Left ventricle myocardium inferior (tissue), 1 donor: ENCODE data around the gene SLC7A14. TPM values are rescaled to one million over a fixed set of nuclear protein-coding genes. Genes with fewer than 3 reads are reported as not detected.

ENCODE experiments used
- DNase-seq: peaks from one replicate; pipeline ENCODE4 v3.0.0-alpha.2; 2020
- H3K27ac ChIP-seq: fragments of 200-600 bp; replicated peaks from 2 replicates; pipeline ENCODE4 v1.8.0; 2021
- H3K27me3 ChIP-seq: fragments of 200-600 bp; 2 replicates; pipeline ENCODE4 v1.8.0; 2021; ENCODE audit warnings: low read depth
- H3K36me3 ChIP-seq: fragments of 200-600 bp; 2 replicates; pipeline ENCODE4 v1.8.0; 2021
- H3K4me1 ChIP-seq: fragments of 200-600 bp; 2 replicates; pipeline ENCODE4 v1.8.0; 2021
- H3K4me3 ChIP-seq: fragments of 200-600 bp; 2 replicates; pipeline ENCODE4 v1.8.0; 2021; ENCODE audit warnings: mild to moderate bottlenecking, moderate library complexity
- H3K9me3 ChIP-seq: fragments of 200-600 bp; replicated peaks from 2 replicates; pipeline ENCODE4 v1.8.0; 2021
- CTCF ChIP-seq: fragments of 200-600 bp; IDR thresholded peaks from 2 replicates; pipeline ENCODE4 v1.8.0; 2021; ENCODE audit warnings: antibody characterized with exemption, mild to moderate bottlenecking, borderline replicate concordance
- intact Hi-C: fragments of 100-400 bp; cut with micrococcal nuclease; formaldehyde crosslinking; loops from one replicate; pipeline ENCODE4 v1.11.0; 2022
- total RNA-seq: library from RNA; stranded (reverse); fragmentation: NEBNext Ultra II Directional; extraction: Animal tissue kit (Norgen Biotek cat#: 25700); gene quantifications from one replicate; pipeline ENCODE4 v1.2.1, GENCODE V29; 2021
- donor health status: DM: no; HTN: yes; CAD: no; lungs with severe emphysema.

Gene SLC7A14
- total RNA-seq, 1 donor from 2014 or later = not detected

GRCh38 chr3:170536712-170537111 is 49.2 kb downstream of the SLC7A14 start:
- TF ChIP-seq CTCF = no peak
- intact Hi-C loops = no loop called here
- Histone ChIP-seq H3K9me3 (no peaks in the 10 kb centered on the region), H3K4me1 (peaks cover 6% of the 10 kb centered on the region), H3K4me3 (no peak overlapping the region), H3K27ac (no peak overlapping the region), H3K27me3 (peaks cover 10% of the 10 kb centered on the region), H3K36me3 (no peaks in the 10 kb centered on the region)
- no peak for DNase-seq

- intact Hi-C loops = no loop called here
- H3K27me3 ChIP-seq = peaks cover 10% of the 10 kb centered on the region
- TF ChIP-seq CTCF = no peak
- H3K27ac ChIP-seq = no peak overlapping the region
- H3K4me3 ChIP-seq = no peak overlapping the region
- H3K9me3 ChIP-seq = no peaks in the 10 kb centered on the region
- peaks cover 12% of the 10 kb centered on the region for H3K4me1 ChIP-seq
- no peak for DNase-seq
- no peaks in the 10 kb centered on the region for H3K36me3 ChIP-seq
Observed at GRCh38 chr3:170534227-170534626, 51.6 kb downstream of the SLC7A14 start.

- intact Hi-C loops = no loop called here
- Histone ChIP-seq H3K36me3 (no peaks in the 10 kb centered on the region), H3K27ac (no peak overlapping the region), H3K4me3 (no peak overlapping the region), H3K9me3 (no peaks in the 10 kb centered on the region), H3K27me3 (peaks cover 10% of the 10 kb centered on the region), H3K4me1 (peaks cover 12% of the 10 kb centered on the region)
- DNase-seq = no peak
- no peak for TF ChIP-seq CTCF
Observed at GRCh38 chr3:170532573-170532972, 53.3 kb downstream of the SLC7A14 start.

GRCh38 chr3:170531657-170532335 is 54.1 kb downstream of the SLC7A14 start:
- Histone ChIP-seq H3K4me1 (peaks cover 12% of the 10 kb centered on the region), H3K4me3 (no peak overlapping the region), H3K27ac (no peak overlapping the region), H3K9me3 (no peaks in the 10 kb centered on the region), H3K27me3 (peaks cover 2% of the 10 kb centered on the region), H3K36me3 (no peaks in the 10 kb centered on the region)
- intact Hi-C loops = no loop called here
- TF ChIP-seq CTCF = no peak
- no peak for DNase-seq

- Histone ChIP-seq H3K9me3 (no peaks in the 10 kb centered on the region), H3K36me3 (no peaks in the 10 kb centered on the region), H3K4me1 (peaks cover 12% of the 10 kb centered on the region), H3K4me3 (no peak overlapping the region), H3K27me3 (no peaks in the 10 kb centered on the region), H3K27ac (no peak overlapping the region)
- intact Hi-C loops = no loop called here
- no peak for TF ChIP-seq CTCF
- no peak for DNase-seq
Observed at GRCh38 chr3:170531054-170531453, 54.8 kb downstream of the SLC7A14 start.
